ENCODE results near the gene JOSD1.

GRCh38 chr22:38735126-38735464 lies 34.4 kb upstream of the JOSD1 start:
- TF ChIP-seq EP300 (IDR thresholded peaks at IDR 0.05) (no peak), POLR2A (IDR thresholded peaks at IDR 0.05) (no peak), POLR2AphosphoS5 (IDR thresholded peaks at IDR 0.05) (no peak)
- TF ChIP-seq, protein P1, sequence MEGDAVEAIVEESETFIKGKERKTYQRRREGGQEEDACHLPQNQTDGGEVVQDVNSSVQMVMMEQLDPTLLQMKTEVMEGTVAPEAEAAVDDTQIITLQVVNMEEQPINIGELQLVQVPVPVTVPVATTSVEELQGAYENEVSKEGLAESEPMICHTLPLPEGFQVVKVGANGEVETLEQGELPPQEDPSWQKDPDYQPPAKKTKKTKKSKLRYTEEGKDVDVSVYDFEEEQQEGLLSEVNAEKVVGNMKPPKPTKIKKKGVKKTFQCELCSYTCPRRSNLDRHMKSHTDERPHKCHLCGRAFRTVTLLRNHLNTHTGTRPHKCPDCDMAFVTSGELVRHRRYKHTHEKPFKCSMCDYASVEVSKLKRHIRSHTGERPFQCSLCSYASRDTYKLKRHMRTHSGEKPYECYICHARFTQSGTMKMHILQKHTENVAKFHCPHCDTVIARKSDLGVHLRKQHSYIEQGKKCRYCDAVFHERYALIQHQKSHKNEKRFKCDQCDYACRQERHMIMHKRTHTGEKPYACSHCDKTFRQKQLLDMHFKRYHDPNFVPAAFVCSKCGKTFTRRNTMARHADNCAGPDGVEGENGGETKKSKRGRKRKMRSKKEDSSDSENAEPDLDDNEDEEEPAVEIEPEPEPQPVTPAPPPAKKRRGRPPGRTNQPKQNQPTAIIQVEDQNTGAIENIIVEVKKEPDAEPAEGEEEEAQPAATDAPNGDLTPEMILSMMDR (IDR thresholded peaks at IDR 0.05): no peak

All from gastroesophageal sphincter (tissue), 3 donors.